HG03159 (cell line): ENCODE data around the gene CRTC1.

ENCODE experiments used
- ATAC-seq: cut with Tn5 transposase; IDR thresholded peaks from one replicate; pipeline ENCODE4 v1.9.1; 2021; ENCODE audit warnings: mild to moderate bottlenecking, moderate library complexity; ENCODE audit not compliant: unreplicated experiment

CRTC1 gene

DNA sequence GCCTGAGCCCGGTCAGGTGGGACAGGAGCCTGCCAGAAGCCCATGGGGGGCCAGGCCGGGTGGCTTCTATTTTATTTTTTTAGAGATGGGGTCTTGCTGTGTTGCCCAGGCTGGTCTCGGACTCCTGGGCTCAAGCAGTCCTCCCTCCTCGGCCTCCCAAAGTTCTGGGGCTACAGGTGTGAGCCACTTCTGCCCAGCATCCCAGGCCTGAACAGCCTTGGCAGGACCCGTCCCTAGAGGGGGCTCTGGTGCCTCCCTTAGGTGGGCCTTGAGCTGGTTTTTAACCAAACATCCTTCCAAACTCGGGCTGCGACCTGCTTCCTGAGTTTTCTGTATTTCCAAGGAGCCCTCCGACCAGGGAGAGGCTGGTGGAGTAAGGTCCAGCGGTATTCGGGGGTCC, 97.2 kb downstream of the CRTC1 start:
- no peak for ATAC-seq

DNA sequence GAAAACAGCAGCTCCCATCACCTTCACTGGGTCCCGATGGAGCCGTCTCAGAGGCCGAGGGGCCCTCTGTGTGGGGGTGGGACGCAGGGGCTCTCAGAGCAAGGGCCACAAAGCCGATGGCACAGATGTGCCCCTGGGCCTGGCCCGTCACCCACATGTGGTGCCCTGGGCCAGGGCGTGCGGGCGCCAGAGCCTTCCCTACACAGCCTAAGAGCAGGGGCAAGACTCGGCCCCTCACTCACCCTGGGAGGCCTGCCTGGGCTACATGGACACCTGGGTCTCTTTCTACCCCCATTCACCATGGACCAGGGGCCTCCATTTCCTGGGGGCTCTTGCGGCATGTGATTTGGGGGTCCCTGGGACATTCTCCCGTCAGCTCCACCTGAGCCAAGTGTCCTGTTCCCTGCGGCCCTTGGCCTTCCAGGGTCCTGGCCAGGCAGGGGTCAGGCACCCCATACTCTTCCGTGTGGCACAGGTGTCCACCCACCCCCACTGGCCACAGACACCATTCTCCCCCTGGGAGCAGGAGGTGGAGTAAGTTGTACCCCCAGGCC, 97.6 kb downstream of the CRTC1 start:
- ATAC-seq = no peak

DNA sequence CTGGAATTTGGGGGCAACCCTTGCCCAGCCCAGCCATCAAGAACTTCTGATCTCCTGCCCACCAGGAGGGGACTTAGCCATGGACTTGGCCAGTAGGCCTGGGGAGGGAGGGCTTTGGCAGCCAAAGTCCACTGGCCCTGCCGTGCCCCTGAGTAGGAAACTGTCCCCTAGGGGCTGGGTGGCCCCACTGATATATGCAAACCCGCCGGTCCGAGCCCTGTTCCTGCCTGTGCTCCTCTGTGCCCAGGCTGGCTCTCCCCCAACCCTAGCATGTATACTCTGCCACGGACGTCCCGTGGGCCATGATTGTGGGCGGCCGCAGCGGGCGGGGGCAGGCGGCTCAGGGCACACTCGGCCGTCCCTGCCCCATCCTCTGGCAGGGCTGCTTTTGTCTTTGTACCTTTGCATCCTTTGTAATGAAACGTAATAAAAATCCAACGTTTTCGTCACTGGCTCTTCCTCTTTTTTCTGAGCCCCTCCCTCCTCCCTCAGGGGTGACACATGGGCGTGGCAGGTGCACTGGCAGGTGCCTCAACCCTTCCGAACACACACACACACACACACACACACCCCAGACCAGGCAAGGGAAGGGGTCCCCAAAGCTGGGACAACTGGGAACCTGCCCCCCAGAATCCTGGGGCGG, 98.5 kb downstream of the CRTC1 start:
- no peak for ATAC-seq

DNA sequence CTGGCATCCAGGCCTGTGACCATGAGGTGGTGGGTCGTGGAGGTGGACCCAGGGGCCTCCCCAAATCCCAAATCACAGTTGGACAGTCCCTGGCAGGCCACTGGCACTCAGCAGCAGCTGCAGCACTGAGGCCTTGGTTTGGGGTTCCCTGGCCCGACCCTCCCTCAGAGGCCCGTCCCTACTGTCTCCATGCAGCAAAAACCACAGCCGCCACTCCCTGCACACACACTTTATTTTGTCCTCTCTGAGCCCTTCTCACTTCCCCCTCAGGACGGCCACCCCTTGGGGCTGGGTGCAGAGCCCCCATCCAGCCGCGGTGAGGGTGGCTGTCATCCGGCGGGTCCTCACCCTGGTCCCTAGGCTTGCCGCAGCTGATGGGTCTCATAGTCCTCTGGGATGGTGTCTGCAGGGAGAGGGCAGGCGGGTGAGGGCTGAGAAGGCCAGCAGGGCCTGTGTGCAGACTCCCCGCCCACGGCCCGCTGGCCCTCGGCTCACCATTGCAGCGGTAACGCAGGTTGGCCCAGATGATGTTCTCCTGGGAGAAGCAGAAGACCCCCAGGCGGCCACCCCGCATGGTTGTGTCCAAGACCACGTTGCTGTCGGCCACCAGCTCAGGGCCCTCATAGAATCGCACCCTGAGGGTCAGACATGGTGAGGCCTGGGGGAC, 99.2 kb downstream of the CRTC1 start:
- ATAC-seq = no peak

DNA sequence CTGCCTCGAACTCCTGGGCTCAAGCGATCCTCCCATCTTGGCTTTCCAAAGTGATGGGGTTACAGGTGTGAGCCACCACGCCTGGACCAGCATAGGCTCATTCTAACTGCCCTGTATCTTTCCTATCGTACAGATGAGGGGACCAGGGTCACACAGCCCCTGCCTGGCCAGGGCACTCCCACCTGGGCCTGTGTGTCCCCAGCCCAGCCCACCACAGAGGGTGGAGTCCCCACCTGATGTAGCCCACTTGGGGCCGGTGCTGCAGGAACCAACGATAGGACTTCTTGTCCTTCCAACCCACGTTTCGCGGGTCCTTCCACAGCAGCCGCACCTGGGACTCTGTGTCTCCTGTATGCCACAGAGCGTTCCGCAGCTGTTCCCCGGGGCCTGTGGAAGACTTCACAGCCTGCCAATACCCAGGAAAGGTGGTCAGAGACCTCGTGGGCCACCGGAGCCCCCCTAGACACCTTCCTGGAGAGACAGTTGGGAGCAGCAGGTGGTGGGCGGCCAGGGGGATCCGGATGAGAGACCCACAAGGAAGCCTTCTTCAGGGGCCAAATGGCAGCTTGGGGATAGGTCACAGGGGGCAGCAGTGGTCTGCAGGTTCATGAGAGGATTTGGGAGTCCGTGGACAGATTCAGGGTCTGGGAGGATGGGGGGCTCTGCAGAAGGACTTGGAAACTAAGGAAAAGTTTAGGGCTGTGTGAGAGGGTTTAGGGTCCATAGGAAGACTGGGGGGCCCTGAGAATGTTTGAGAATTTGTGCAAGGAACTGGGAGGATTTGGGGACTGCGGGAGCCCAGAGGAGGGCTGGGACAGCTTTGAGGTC, 100.7 kb downstream of the CRTC1 start:
- no peak for ATAC-seq

DNA sequence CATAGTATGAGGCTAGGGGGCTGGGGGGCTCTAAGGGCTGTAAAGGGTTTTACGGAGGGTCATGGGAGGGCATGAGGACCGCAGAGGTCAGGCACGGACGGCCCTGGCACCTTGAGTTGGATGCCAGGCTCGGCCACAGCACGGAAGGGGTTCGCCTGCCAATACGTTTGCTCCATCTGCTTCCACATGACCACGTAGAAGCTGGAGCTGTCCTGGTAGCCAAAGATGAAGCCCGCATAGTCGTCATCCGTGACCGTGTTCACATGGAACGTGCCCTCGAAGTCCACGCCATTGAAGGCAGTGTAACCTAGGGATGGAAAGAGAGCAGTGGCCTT, 101.3 kb downstream of the CRTC1 start:
- no peak for ATAC-seq

DNA sequence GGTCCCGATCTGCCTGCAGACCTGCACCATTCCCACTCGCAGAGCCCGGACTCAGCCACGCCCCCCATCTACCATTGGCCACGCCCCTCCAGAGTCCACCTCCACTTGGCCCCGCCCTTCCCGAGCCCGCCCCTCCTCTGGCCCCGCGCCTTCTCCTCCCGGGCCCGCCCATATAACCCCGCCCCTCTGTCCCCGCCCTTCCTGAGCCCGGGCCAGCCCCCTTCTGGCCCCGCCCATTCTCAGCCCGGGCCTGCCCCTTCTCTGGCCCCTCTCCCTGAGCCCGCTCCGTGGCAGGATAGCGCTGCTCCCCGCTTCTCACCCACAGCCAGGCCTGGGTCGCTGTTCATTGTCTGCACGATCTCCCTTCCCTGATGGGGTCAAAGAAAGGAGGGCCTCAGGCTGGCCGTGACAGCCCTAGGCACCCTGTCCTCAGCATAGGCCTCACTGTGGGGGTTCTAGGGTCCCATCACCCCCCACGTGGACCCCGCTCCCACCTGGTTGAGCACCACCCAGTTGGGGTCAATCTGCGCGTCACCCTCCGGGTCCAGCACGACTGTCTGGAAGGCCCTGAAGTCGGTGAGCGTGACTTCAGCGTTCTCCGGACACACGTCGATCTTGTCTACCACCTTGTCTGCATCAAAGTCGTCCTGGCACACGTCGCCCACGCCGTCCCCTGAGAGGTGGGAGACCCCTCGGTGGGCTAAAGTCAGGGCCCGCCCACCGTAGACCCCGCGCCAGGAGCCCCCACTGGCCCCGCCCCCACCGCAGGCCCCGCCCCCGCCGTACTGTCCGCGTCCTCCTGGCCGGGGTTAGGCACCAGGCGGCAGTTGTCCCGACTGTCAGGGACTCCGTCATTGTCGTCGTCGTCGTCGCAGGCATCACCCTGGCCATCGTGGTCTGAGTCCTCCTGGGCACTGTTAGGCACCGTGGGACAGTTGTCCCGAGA, 102.0 kb downstream of the CRTC1 start:
- ATAC-seq = no peak

DNA sequence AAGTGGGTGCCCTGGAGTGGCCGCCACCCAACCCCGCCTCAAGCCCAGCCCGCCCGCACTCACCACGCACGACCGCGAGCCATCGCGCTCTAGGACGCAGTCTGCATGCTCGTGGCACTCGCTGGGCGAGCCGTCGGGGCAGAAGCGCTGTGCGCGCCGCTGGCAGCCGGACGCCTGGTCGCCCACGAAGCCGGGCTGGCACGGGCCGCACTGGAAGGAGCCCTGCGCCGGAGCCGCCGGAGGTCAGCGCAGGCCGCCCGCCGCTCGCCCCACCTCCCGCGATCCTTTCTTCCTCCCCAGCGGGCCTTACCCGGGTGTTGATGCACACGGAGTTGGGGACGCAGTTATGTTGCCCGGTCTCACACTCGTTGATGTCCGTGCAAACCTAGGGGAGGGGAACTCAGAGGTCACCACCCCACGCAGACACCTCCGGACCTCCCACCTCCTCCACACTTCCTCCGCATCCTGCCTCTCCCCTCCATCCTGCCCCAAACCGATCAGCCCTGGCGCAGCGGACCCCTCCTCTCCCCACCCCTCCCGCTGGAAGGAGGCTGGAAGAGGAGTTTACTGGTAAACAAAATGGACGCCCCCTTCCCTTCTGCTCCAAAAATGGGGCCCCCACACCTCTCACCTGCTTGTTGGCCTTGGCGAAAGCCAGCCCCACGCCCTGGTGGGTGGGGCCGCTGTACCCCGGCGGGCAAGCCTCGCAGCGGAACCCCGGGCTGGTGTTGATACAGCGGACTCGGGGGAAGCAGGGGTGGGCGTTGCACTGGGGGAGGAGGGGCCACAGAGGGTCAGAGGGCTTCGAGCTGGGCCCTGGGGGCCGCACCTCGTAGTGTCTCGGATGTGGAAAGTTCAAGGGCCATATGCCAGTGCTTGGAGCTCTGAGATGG, 105.3 kb downstream of the CRTC1 start:
- ATAC-seq = no peak

DNA sequence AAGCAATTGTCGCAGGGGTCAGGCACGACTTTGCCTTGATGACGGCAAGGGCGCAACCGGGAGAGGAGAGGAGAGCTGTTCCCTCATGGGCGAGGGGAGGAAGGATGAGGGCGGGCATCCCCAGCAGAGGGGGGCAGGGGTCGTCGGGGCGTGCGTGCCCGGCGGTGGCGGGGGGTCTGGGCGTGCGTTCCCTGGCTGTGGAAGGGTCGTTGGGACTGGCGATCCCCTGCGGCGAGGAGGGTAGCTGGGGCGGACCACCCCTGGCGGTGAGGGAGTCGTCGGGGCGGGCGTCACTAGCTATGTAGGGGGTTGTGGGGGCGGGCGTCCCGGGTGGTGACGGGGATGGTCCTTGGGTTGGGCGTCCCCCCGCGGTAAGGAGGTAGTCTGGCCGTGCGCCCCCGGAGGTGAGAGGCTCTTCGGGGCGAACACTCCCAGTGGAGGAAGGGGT, 106.0 kb downstream of the CRTC1 start:
- no peak for ATAC-seq

DNA sequence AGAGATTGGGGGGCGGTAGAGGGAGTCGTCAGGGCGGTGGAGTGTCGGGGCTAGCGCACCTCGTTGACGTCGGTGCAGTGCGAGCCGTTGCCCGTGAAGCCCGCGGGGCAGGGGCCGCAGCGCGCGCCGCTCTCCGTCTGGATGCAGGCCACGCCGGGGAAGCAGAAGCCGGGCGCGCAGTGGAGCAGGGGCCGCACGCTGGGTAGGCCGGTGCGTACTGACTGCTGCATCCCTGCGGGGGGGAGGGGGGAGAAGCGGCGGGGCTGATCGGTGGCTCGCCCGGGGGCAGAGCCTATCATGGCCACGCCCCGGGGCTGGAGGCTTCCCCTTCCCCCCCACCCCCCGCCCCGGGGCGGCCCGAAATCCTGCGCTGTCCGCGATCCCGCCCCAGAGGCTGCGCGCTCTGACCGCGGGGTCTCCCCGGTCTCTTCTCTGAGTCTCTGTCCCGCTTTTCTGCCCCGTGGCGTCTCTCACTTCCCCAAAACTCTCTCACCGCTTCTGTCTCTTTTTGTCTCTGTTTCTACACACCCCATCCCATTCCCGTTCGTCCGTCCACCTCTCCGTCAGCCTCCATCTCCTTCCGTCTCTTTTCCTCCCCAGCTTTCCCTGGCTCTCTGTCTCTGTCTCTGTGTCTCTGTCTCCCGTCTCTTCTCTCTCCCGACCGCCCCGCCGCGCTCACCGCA, 106.5 kb downstream of the CRTC1 start:
- ATAC-seq = no peak

DNA sequence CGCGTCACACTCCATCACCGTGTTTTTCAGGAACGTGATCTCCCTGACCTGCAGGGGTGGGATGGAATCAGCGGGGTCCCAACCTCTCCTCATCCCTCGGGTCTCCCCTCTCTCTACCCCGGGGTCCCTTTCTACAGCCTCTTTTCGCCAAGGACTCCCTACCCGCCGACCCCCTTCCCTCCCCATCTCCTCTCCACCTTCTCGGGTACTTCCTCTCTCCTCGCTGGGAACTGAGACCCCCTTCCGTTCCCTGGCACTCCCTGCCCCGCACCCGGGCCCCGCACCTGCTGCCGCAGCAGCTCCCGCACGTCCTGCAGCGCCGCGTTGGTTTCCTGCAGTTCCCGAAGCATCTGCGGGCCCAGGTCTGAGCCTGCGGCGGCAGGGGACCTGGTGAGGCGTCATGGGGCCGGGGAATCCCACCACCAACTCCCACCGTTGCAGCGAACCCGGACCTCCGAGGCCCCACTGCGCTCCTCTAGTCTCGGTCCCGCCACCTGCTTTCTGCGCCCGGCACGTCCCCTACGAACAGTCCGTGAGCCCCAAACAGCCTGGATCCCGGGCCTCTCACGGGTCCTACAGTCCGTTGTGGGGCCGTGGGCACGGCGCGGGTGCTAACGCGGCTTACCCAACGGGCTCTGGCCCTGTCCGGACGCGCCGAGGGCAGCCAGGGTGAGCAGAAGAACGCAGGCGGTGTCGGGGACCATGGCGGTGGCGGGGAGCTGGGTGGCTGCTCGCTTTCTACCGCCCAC, 107.3 kb downstream of the CRTC1 start, which contains the start of gene COMP:
Gene COMP (minus strand): TSS at position 740 of the 749 bp plus-strand sequence. CDS start 36 bp downstream, at position 704.
- ATAC-seq = no peak

DNA sequence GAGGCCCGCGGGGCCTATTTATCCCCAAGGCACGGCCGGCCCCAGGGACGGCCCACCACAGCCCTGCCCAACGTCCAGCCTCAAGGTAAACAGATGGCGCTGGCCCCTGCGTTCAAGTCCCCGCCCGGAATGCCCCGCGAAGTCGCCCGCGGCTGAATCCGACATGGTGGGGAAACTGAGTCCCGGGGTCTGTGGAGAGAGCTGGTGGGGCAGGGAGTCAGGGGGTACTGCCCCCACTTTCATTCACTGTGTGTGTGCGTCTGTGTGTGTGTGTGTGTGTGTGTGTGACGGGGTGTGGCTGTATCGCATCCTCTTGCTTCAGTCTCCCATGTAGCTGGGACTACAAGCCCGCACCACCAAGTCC, 107.8 kb downstream of the CRTC1 start:
- no peak for ATAC-seq

DNA sequence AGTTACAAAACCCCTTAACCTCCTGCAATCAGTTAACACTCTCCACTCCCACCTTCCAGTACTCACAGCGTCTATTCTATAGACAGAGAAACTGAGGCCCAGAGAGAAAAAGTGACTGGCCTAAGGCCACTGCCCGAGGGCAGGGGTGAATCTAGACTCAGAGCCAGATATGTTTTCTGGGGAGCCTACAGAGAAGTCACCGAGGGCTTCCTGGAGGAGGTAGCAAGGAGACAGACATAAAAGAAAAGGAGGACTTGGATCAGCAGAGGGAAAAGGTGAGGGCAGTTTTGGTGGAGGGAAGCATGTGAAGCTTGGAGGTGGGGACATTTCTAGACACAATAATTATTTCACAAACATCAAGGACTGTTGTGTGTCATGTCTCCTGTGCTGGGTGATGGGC, 109.2 kb downstream of the CRTC1 start:
- ATAC-seq = no peak

DNA sequence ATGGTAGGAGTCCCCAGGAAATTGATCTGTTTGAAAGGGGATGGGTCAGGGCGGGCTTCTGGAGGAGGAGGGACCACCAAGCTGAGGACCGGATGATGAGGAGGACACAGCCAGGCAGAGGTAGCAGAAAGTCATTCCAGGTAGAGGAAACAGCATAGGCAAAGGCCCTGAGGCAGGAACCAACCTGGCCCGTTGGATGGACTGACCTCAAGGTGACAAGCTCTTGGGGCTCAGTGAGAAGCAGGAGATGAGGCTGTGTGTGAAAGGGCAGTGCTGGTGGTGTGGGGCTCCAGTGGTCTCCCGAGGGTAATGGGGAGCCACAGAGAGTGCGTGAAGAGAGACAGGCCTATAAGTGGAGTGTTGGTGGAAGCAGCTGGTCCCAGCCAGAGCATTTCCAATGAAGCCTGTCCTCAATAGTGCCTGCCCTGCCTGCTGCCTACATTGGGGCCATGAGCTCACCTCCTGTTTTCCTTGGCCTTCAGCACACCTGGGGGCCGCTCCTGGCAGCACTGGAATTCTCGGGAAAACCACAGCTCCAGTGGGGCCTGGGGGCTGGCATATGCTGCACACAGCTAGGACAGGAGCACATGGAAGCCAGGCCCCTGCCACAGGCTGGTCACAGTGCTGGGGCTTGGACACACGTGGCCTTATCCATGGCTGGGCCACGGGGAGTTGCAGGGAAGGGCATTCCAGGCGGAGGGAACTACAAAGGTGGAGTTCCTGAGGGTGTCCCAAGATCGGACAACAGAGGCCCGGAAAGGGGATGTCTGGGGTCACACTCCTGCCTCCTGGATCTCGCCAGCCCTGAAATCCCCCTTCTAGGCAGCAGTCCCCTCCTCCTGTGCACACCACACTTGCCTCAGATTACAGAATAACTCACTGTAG, 109.9 kb downstream of the CRTC1 start:
- ATAC-seq = no peak

DNA sequence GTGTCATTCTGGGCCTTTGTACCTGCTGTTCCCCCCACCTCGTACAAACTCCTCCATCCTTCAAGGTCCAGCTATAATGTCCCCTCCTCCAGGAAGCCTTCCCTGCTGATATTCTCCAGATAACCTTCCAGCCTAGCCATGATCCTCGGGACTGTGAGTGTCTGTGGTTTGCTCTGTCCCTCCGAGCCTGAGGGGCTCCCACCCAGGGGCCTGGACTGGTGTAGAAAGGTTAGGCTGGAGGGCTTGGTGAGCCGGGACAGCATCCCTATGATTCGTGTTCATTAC, 110.5 kb downstream of the CRTC1 start:
- no peak for ATAC-seq

DNA sequence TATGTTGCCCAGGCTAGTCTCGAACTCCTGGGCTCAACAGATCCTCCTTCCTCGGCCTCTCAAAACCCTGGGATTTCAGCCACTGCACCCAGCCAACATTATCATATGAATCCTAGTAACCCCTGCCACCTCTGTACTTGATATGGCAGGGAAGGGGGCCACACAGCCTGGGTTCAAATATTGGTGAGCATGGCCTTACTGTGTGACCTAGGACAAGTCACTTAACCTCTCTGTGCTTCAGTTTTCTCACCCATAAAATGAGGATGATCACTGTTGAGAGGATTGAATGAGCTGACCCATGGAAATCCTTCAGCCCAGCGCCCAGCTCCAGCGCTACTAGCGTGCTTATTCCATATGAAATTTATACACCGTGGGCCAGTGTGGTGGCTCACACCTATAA, 111.2 kb downstream of the CRTC1 start:
- no peak for ATAC-seq

DNA sequence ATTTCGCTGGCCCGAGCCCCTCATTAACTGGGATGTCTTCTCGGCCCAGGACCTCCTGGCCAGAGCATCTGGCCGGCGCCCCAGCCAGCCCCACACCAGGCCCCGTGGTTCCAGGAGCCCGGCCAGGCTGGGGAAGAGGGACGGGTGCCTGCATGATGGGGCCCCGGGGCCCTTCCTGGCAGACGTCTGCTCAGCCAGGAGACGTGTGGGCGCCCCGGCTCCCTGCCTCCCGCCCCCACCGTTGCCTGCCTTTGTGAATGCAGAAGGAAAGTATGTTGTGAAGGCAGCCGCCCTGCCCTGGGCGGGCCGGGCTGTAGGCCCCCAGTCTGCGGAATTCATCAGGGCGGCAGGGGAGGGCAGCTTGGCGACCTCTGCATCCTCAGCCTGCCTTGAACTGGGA, 112.1 kb downstream of the CRTC1 start:
- ATAC-seq = no peak

DNA sequence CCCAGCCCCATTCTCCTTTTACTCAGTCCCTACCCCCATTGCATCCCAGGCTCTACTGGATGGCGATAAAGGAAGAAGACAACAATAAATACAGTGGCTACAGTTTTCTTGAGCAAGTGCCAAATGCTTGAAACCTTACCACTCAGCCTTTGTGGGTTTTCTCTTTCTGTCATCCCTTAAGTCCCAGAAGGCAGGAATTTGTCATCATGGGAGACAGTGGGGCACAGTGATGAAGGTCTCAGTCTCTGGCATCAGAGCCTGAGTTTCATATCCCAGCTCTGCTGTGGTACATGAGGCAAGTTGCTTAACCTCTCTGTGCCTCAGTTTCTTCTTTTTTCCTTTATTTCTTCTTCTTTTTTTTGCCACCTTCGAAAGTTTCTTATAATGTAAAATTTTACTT, 112.8 kb downstream of the CRTC1 start:
- ATAC-seq = no peak
